ENCODE measurements around the gene NTM. TPM values are rescaled to one million over a fixed set of nuclear protein-coding genes. Genes with fewer than 3 reads are reported as not detected.

The NTM gene
- total RNA-seq, 4 donors from 2014 or later = 0.78 to 1.1 (median 0.88) TPM; not detected in 1

DNA sequence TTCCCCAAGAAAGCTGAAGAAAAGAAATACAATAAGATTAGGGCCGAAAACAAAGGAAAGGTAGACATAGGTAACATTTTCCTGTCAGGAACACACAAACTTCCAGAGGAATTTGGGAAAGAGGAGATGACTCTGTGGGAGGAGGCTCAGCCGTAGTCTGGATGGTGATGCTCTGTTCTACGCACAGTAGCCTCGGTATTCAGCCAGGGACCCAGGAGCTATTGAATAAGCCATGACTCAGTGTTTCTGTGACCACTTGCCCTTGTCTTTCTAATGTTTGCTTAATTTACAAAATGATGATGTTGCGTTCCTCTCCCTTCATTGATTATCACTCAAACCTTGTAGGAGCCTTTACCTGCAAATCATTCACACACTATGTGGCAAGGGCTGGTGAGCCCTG is 745.0 kb downstream of the NTM start:
- 91 to 92% methylated on average over 5 of the region's 5 CpGs for WGBS, 2 donors
- H3K36me3 ChIP-seq = no peaks in the 10 kb centered on the region
- TF ChIP-seq, protein P1, sequence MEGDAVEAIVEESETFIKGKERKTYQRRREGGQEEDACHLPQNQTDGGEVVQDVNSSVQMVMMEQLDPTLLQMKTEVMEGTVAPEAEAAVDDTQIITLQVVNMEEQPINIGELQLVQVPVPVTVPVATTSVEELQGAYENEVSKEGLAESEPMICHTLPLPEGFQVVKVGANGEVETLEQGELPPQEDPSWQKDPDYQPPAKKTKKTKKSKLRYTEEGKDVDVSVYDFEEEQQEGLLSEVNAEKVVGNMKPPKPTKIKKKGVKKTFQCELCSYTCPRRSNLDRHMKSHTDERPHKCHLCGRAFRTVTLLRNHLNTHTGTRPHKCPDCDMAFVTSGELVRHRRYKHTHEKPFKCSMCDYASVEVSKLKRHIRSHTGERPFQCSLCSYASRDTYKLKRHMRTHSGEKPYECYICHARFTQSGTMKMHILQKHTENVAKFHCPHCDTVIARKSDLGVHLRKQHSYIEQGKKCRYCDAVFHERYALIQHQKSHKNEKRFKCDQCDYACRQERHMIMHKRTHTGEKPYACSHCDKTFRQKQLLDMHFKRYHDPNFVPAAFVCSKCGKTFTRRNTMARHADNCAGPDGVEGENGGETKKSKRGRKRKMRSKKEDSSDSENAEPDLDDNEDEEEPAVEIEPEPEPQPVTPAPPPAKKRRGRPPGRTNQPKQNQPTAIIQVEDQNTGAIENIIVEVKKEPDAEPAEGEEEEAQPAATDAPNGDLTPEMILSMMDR (IDR thresholded peaks at IDR 0.05) = no peak
- no peak for TF ChIP-seq POLR2A (IDR thresholded peaks at IDR 0.05)
- H3K27ac ChIP-seq = no peak overlapping the region
- H3K4me3 ChIP-seq (replicated peaks in 1 of 3) = no peak overlapping the region
- H3K4me1 ChIP-seq = no peaks in the 10 kb centered on the region
- no peaks in the 10 kb centered on the region for H3K27me3 ChIP-seq
- H3K9me3 ChIP-seq = no peaks in the 10 kb centered on the region
- DNase-seq = no peak
- intact Hi-C loops (cut with DNase I) = no loop called here

DNA sequence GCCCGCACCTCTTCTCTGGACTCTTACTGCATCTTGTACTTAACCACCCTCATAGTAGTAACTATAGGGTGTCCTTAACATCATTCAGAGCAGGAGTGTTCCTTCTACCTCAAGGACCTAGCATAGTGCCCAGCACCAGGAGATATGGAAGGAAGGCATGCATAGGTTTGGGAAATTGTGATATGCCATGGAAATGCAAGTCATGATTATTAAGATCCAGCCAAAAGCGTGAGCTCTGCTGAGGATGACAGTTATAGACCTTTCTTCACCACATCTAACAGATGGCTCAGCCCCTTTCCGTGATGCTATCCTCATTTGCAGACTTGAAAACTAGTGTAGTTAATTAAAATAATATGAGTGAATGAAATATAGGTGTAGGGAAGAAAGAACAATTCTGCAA is 746.1 kb downstream of the NTM start:
- Histone ChIP-seq H3K36me3 (no peaks in the 10 kb centered on the region), H3K27me3 (no peaks in the 10 kb centered on the region), H3K4me1 (no peaks in the 10 kb centered on the region), H3K27ac (no peak overlapping the region), H3K9me3 (no peaks in the 10 kb centered on the region), H3K4me3 (replicated peaks in 1 of 3) (no peak overlapping the region)
- WGBS, 2 donors = 91 to 93% methylated on average over 3 of the region's 3 CpGs
- no peak for DNase-seq
- TF ChIP-seq, protein P1 (IDR thresholded peaks at IDR 0.05) = no peak
- no peak for TF ChIP-seq POLR2A (IDR thresholded peaks at IDR 0.05)
- intact Hi-C loops (cut with DNase I) = no loop called here

- Histone ChIP-seq H3K4me3 (replicated peaks in 1 of 3) (no peak overlapping the region), H3K4me1 (no peaks in the 10 kb centered on the region), H3K9me3 (no peaks in the 10 kb centered on the region), H3K27me3 (no peaks in the 10 kb centered on the region), H3K27ac (no peak overlapping the region), H3K36me3 (no peaks in the 10 kb centered on the region)
- WGBS, 2 donors = 90 to 91% methylated on average over 6 of the region's 6 CpGs
- intact Hi-C loops (cut with DNase I) = no loop called here
- TF ChIP-seq, protein P1 (IDR thresholded peaks at IDR 0.05) = no peak
- TF ChIP-seq POLR2A (IDR thresholded peaks at IDR 0.05) = no peak
- no peak for DNase-seq
Observed at GRCh38 chr11:132118661-132119060, 748.2 kb downstream of the NTM start.

GRCh38 chr11:132119573-132119972 is 749.2 kb downstream of the NTM start:
- TF ChIP-seq POLR2A (IDR thresholded peaks at IDR 0.05) = no peak
- TF ChIP-seq, protein P1 (IDR thresholded peaks at IDR 0.05) = no peak
- H3K9me3 ChIP-seq = no peaks in the 10 kb centered on the region
- no peak overlapping the region for H3K4me3 ChIP-seq (replicated peaks in 1 of 3)
- no peaks in the 10 kb centered on the region for H3K36me3 ChIP-seq
- DNase-seq = no peak
- no peak overlapping the region for H3K27ac ChIP-seq
- WGBS, 2 donors = 90 to 94% methylated on average over 4 of the region's 4 CpGs
- no peaks in the 10 kb centered on the region for H3K27me3 ChIP-seq
- no peaks in the 10 kb centered on the region for H3K4me1 ChIP-seq
- intact Hi-C loops (cut with DNase I) = no loop called here

DNA sequence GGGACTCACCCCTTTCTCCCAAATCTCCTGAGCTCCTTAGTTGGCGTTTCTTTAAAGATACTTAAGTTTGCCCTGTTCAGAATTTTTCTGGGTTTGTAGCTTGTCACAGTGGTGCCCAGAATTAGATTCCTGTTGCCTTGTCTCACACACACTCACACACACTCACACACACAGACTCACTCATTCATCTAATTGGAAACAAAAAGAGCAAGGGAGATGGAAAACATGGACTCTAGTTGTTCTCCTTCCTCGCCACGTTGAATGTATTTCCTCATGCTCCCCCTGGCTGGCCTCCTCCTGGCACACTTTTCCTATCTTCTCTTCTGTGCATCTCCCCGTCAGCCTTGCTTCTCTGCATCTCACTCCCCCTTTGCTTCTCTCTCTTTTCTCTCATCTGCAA is 752.3 kb downstream of the NTM start:
- intact Hi-C loops (cut with DNase I) = no loop called here
- no peak for DNase-seq
- WGBS, 2 donors = 74% methylated on average over 4 of the region's 4 CpGs
- Histone ChIP-seq H3K4me3 (replicated peaks in 1 of 3) (no peak overlapping the region), H3K27me3 (no peaks in the 10 kb centered on the region), H3K36me3 (no peaks in the 10 kb centered on the region), H3K4me1 (peaks cover 7 to 8% of the 10 kb centered on the region in 2 donors), H3K27ac (no peak overlapping the region), H3K9me3 (no peaks in the 10 kb centered on the region)
- TF ChIP-seq POLR2A (IDR thresholded peaks at IDR 0.05) = no peak
- TF ChIP-seq, protein P1 (IDR thresholded peaks at IDR 0.05) = no peak
